HG03378 (cell line): ENCODE results near the gene ERC1.

ENCODE experiments used
- ATAC-seq: cut with Tn5 transposase; IDR thresholded peaks from one replicate; pipeline ENCODE4 v1.9.1; 2021; ENCODE audit warnings: mild to moderate bottlenecking, moderate library complexity; ENCODE audit not compliant: unreplicated experiment

Gene ERC1

GRCh38 chr12:1424674-1425395 is 433.8 kb downstream of the ERC1 start:
- ATAC-seq = no peak

GRCh38 chr12:1425396-1425729 is 434.3 kb downstream of the ERC1 start:
- no peak for ATAC-seq

DNA sequence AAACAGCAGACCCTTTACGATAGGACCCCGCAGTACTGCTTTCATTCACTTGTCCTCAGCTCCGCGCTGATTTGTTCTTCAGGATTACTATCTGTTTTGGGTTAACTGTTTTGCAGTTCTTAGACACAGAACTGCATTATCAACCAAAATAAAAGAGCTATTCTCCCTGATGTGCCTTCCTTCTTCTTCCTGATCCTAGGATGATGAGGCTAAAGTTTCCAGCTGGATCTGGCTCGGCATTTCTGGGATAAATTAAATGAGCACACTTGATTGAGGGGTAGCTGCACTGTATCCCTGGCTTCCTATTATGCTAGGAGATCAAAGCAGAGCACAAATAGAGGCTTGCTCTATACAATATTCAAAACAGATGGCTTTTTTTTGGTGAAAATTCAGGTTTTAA is 437.6 kb downstream of the ERC1 start:
- ATAC-seq = no peak

- ATAC-seq = no peak
Observed at GRCh38 chr12:1429980-1430379, 439.0 kb downstream of the ERC1 start.

- no peak for ATAC-seq
Observed at GRCh38 chr12:1434296-1434955, 443.4 kb downstream of the ERC1 start.

DNA sequence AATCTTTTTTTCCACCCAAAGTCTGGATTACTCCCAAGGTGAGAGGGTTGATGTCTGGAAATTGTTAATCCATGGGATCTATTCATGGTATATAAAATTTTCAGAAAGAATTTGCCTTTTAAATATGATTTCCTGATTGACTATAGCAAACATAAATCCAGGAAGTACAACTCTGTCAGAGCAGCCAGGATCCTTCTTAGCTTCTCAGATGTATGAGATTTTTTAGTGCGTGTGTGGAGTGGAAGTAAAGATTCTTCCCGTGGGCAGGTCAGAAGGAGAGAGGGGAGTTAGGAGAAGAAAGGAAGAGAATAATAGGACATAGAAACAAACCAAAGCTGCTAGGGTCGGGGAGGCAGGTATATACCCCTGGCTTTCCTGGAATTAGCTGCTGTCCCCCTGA is 444.0 kb downstream of the ERC1 start:
- no peak for ATAC-seq

DNA sequence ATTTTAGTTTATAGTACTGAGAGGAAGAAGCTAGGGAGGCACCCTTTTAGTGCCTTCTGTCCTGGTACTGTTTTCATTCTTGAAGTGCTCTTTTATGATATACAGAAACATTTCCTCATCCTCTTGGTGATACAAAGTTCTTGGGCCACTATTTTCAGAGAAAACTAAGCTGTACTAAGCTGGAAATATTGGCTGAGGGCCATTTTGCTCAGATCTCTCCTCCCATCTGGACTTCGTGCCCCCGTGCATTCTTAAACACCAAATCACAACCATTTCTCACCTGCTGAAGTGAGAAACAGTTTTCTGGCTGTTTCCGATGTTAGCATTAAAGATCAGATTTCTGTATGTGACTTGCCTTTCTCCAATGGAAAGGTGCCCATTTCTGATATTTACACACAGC is 444.4 kb downstream of the ERC1 start:
- ATAC-seq = no peak

GRCh38 chr12:1436015-1436414 is 445.0 kb downstream of the ERC1 start:
- no peak for ATAC-seq

DNA sequence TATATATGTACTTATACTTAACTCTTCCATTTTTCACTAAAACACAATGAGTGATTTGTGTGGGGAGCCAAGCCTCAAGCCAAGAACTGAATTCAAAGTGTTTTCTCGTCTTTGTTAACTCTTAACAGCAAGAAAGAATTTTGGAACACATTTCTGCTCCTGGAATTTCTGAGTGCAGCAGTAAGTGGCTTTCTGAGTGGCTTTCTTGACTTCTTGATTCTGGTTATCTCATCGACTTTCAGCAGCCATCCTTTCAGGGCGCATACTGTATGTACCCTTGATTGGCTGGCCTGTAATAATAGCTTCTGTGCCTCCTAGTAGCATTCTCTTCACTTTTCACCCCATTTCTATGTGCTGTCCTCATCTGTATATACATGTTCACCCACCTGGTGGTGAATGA is 446.0 kb downstream of the ERC1 start:
- ATAC-seq = no peak

GRCh38 chr12:1439201-1439600 is 448.2 kb downstream of the ERC1 start:
- ATAC-seq = no peak

- no peak for ATAC-seq
Observed at GRCh38 chr12:1439687-1440086, 448.7 kb downstream of the ERC1 start.

- ATAC-seq = no peak
Observed at GRCh38 chr12:1443421-1444141, 452.6 kb downstream of the ERC1 start.

- ATAC-seq = no peak
Observed at GRCh38 chr12:1444142-1444516, 453.1 kb downstream of the ERC1 start.

- no peak for ATAC-seq
Observed at GRCh38 chr12:1445807-1446206, 454.8 kb downstream of the ERC1 start.

DNA sequence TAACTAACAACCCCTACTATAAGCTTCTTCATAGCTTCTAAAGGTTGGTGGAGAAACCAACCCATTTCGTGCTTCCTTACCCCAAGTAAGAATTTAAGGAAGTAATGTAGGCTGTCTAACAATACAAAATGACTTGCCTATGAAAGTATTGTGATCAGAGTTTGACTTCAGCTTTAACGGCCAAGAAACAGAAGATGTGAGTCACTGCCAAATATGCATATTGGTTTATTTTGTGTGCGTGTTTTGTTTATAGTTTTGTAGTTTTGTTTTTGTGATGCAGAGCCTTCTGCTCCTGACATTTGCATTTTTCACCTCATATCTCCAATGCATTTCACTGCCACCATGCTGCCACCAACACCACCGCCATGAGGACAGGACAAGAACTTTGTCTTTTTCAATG is 457.3 kb downstream of the ERC1 start:
- no peak for ATAC-seq

- no peak for ATAC-seq
Observed at GRCh38 chr12:1453810-1454209, 462.8 kb downstream of the ERC1 start.

DNA sequence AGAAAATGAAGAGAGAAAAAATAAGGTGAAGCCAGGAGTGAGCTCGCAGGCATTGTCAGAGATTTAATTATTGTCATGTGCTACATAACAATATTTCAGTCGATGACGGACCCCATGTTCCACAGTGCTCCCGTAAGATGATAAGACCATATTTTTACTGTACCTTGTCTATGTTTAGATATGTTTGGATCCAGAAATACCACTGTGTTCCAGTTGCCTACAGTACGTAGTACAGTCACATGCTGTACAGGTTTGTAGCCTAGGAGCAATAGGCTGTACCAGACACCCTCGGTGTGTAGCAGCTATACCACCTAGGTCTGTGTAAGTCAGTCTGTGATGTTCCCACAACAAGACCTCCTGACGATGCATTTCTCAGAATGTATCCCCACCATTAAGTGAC is 465.9 kb downstream of the ERC1 start:
- ATAC-seq = no peak

- ATAC-seq = no peak
Observed at GRCh38 chr12:1457901-1458300, 466.9 kb downstream of the ERC1 start.

- ATAC-seq = no peak
Observed at GRCh38 chr12:1459339-1459738, 468.3 kb downstream of the ERC1 start.

DNA sequence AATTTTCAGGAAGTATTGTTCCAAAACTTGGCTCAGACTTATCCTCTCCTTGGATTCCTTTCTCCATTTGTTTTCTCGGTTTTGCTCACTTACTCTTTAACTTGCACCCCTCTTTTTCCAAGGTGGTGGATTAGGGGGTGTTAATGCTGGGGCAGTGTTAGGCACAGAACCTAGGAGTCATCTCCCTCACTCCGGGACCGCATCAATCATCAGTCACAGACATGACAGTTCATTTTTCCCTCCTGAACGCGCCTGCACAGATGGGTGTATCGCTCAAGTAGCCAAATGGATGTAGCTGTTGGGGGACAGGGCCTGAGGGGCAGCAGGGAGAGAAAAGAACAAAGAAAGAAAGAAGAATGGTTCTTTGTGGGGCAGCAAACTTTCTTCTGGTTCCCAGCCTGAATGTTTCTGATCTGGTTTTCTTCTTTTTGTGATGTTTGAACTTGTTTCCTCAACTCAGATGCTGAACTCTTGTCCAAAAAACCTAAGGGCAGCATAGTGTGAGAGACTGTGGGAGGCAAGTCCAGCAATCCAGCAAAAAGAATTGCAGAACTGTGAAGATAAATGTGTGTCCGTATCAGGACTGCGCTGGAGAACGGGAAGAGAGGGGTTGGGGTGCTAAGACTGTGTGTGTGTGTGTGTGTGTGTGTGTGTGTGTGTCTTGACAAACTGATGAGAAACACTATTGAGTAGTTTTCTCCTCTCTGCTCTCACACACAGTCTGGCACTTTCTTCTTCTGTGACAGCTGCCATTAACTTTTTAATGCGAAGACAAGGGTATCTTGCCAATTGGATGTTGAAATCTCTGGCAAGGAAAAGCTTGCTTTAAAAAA is 472.3 kb downstream of the ERC1 start:
- no peak for ATAC-seq

DNA sequence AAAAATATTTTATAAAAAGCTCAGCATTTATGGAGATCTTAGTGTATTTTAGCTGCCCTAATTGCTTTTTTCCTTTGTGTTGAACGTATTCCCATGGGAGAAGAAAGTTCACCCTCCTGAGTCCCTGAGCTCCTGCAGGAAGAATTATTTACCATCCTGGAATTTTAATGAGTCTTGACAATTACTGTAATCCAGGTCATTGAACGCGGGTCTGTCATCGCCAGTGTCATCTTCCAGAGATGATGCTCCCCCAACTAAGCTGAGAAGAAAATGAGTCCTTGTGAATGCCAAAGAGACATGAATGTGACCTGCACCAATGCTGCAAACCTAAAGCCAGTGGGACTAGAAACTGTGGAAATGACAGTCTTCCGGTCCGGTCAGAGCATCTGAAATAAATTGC is 473.9 kb downstream of the ERC1 start:
- no peak for ATAC-seq
